Smooth muscle cell (in vitro differentiated cells): ENCODE measurements around the gene GPR156. TPM values are rescaled to one million over a fixed set of nuclear protein-coding genes. Genes with fewer than 3 reads are reported as not detected.

Experiments used
- DNase-seq: peaks from one replicate; lab custom pipeline; 2025; ENCODE audit not compliant: unreplicated experiment; lab: John Stamatoyannopoulos, UW
- H2AFZ ChIP-seq: fragments of 200-600 bp; sonication (generic); 2 replicates; pipeline ENCODE4 v1.6.0; 2016; ENCODE audit warnings: antibody characterized with exemption, low read depth, mild to moderate bottlenecking
- H3F3A ChIP-seq: fragments of 200-600 bp; sonication (generic); 2 replicates; pipeline ENCODE4 v1.6.0; 2017; ENCODE audit warnings: antibody characterized with exemption, low read depth
- H3K27ac ChIP-seq: fragments of 200-600 bp; sonication (generic); 2 replicates; pipeline ENCODE4 v1.5.1; 2016; ENCODE audit warnings: low read depth, mild to moderate bottlenecking
- H3K27me3 ChIP-seq: fragments of 200-600 bp; sonication (generic); 2 replicates; pipeline ENCODE4 v1.6.1; 2016; ENCODE audit warnings: low read depth, mild to moderate bottlenecking
- H3K36me3 ChIP-seq: fragments of 200-600 bp; sonication (generic); 2 replicates; pipeline ENCODE4 v1.5.1; 2016; ENCODE audit warnings: low read depth
- H3K4me1 ChIP-seq: fragments of 200-600 bp; sonication (generic); 2 replicates; pipeline ENCODE4 v1.5.1; 2016; ENCODE audit warnings: low read depth
- H3K4me2 ChIP-seq: fragments of 200-600 bp; sonication (generic); 2 replicates; pipeline ENCODE4 v1.6.0; 2016; ENCODE audit warnings: mild to moderate bottlenecking
- H3K4me3 ChIP-seq: fragments of 200-600 bp; sonication (generic); 2 replicates; pipeline ENCODE4 v1.5.1; 2016; ENCODE audit warnings: mild to moderate bottlenecking
- H3K79me2 ChIP-seq: fragments of 200-600 bp; sonication (generic); 2 replicates; pipeline ENCODE4 v1.6.0; 2016; ENCODE audit warnings: low read depth, mild to moderate bottlenecking
- H3K9ac ChIP-seq: fragments of 200-600 bp; sonication (generic); 2 replicates; pipeline ENCODE4 v1.6.0; 2016; ENCODE audit warnings: low read depth
- H3K9me3 ChIP-seq: fragments of 200-600 bp; sonication (generic); replicated peaks from 2 replicates; pipeline ENCODE4 v1.5.1; 2016; ENCODE audit warnings: low read depth
- H4K20me1 ChIP-seq: fragments of 200-600 bp; sonication (generic); 2 replicates; pipeline ENCODE4 v1.6.0; 2016; ENCODE audit warnings: low read depth
- CTCF ChIP-seq: fragments of 200-600 bp; sonication (generic); IDR thresholded peaks from 2 replicates; pipeline ENCODE4 v1.5.1; 2017; ENCODE audit warnings: borderline replicate concordance, mild to moderate bottlenecking, antibody characterized with exemption; ENCODE audit not compliant: insufficient read depth, poor library complexity, severe bottlenecking
- WGBS: methylation state at CpG from one replicate; pipeline ENCODE4 v1.1.7; 2016; ENCODE audit warnings: low lambda C conversion rate; 5-methylcytosine and 5-hydroxymethylcytosine counted together
- polyA plus RNA-seq: library from polyadenylated mRNA; unstranded; fragments of >200 nt; fragmentation: Nextera tagmentation; extraction: Ambion mirVana; gene quantifications from 2 replicates; pipeline ENCODE4 v1.2.1, GENCODE V29; 2016
- total RNA-seq: library from RNA; depleted of rRNA; stranded (reverse); fragments of >200 nt; gene quantifications from 2 replicates; pipeline ENCODE4 v1.2.3, GENCODE V29; 2014

The GPR156 gene
- total and polyA plus RNA-seq, 2 experiments from 2014 or later, result 1.2 to 2.9 TPM

DNA sequence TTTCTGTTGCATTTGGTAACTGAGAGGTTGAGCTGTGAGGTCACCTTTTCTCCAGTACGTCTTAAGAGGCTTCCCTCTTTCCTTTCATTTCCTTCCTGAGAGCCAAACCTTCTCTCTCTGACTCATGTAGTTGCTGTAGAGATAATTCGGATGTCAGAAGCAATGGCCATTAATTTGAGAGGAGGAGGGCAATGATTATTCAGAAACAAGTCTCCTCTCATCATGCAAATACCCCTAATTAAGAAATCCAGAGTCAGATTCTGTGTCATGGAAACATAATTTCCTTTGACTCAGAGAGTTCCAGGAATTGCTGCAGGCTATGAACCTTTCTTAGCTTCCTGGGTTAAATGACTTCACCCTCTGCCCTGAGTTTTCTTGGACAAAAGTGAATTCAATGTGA lies 131.7 kb downstream of the GPR156 start:
- WGBS, result 19% methylated on average over 2 of the region's 2 CpGs
- DNase-seq, result no peak
- H3K27me3 ChIP-seq, result no peaks in the 10 kb centered on the region
- H3K4me3 ChIP-seq, result no peak overlapping the region
- H3K36me3 ChIP-seq, result no peaks in the 10 kb centered on the region
- peak overlapping the region; percentile 87 for H3K9ac ChIP-seq
- H3K79me2 ChIP-seq, result no peaks in the 10 kb centered on the region
- no peak for TF ChIP-seq CTCF
- H4K20me1 ChIP-seq, result no peaks in the 10 kb centered on the region
- H3K4me2 ChIP-seq, result peak overlapping the region; percentile 36
- peaks cover 4% of the 10 kb centered on the region for H3F3A ChIP-seq
- no peak overlapping the region for H2AFZ ChIP-seq
- peak overlapping the region; percentile 96 for H3K27ac ChIP-seq
- H3K4me1 ChIP-seq, result no peaks in the 10 kb centered on the region
- peaks cover 3% of the 10 kb centered on the region for H3K9me3 ChIP-seq

GRCh38 chr3:120151791-120152190 lies 133.2 kb downstream of the GPR156 start:
- TF ChIP-seq CTCF, result no peak
- Histone ChIP-seq H3K36me3 (no peaks in the 10 kb centered on the region), H3K9ac (no peak overlapping the region), H4K20me1 (no peaks in the 10 kb centered on the region), H3K9me3 (peaks cover 3% of the 10 kb centered on the region), H3K27me3 (no peaks in the 10 kb centered on the region), H3K4me2 (no peak overlapping the region), H3F3A (peaks cover 4% of the 10 kb centered on the region), H2AFZ (no peak overlapping the region), H3K4me3 (no peak overlapping the region), H3K4me1 (no peaks in the 10 kb centered on the region), H3K27ac (no peak overlapping the region), H3K79me2 (no peaks in the 10 kb centered on the region)
- 84% methylated on average over 4 of the region's 4 CpGs for WGBS
- DNase-seq, result no peak

DNA sequence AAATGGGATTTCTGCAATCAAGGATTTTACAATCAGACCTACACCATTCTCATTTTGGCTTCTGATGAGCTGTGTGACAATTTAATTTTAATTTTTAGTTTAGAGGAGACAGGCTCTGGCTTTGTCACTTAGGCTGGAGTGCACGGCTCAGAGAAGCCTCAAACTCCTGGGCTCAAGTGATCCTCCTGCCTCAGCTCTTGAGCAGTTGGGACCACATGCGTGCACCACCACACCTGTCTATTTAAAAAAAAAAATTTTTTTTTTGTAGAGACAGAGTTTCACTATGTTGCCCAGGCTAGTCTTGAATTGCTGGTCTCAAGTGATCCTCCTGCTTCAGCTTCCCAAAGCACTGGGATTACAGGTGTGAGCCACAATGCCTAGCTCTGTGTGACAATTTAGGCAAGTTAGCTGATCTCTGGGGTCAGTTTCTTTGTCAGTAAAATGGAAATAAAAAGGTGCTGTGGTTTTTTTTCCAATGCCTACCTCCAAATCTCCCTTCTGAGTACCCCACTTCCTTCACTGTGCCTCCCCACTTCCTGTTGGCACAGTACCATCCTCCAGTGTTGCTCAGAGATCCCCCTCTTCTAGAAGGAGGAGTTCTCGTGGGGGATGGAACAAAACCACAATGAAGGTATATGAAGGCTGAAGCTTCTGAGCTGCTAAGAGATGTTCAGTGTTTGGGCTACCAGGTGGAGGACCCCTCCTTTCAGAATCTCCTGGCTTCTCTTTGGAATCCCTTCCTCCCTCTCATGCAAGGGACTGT lies 136.7 kb downstream of the GPR156 start:
- no peak overlapping the region for H3K4me3 ChIP-seq
- no peaks in the 10 kb centered on the region for H4K20me1 ChIP-seq
- 91% methylated on average over 3 of the region's 3 CpGs for WGBS
- TF ChIP-seq CTCF, result no peak
- no peaks in the 10 kb centered on the region for H3K4me1 ChIP-seq
- H2AFZ ChIP-seq, result no peak overlapping the region
- no peaks in the 10 kb centered on the region for H3K9me3 ChIP-seq
- H3F3A ChIP-seq, result peaks cover 4% of the 10 kb centered on the region
- H3K27ac ChIP-seq, result no peak overlapping the region
- DNase-seq, result no peak
- no peak overlapping the region for H3K9ac ChIP-seq
- no peaks in the 10 kb centered on the region for H3K27me3 ChIP-seq
- H3K79me2 ChIP-seq, result no peaks in the 10 kb centered on the region
- H3K4me2 ChIP-seq, result no peak overlapping the region
- no peaks in the 10 kb centered on the region for H3K36me3 ChIP-seq
